ENCODE results near the gene CTSE.

CTSE gene

GRCh38 chr1:206015071-206015470 is 8.6 kb downstream of the CTSE start:
- TF ChIP-seq CTCF (IDR thresholded peaks at IDR 0.05; ENCODE audit: low read depth, low read length), result no peak
- H3K4me3 ChIP-seq (ENCODE audit: low read depth, low read length), result no peak overlapping the region

- no peak overlapping the region for H3K4me3 ChIP-seq (ENCODE audit: low read depth, low read length)
Observed at GRCh38 chr1:206014601-206015000, 9.1 kb downstream of the CTSE start.

GRCh38 chr1:206013026-206013795 is 10.5 kb downstream of the CTSE start:
- TF ChIP-seq CTCF (IDR thresholded peaks at IDR 0.05; ENCODE audit: low read depth, low read length), result no peak
- no peak overlapping the region for H3K4me3 ChIP-seq (ENCODE audit: low read depth, low read length)

More at GRCh38 chr1:206014601-206015000, 9.1 kb downstream of the CTSE start:
- no peak for TF ChIP-seq CTCF (IDR thresholded peaks at IDR 0.05; ENCODE audit: low read depth, low read length)

- no peak overlapping the region for H3K4me3 ChIP-seq (ENCODE audit: low read depth, low read length)
- TF ChIP-seq CTCF (IDR thresholded peaks at IDR 0.05; ENCODE audit: low read depth, low read length), result no peak
Observed at GRCh38 chr1:206012086-206012859, 11.4 kb downstream of the CTSE start.

GRCh38 chr1:206011057-206011456 is 12.6 kb downstream of the CTSE start:
- H3K4me3 ChIP-seq (ENCODE audit: low read depth, low read length), result no peak overlapping the region
- no peak for TF ChIP-seq CTCF (IDR thresholded peaks at IDR 0.05; ENCODE audit: low read depth, low read length)

GRCh38 chr1:206010060-206010459 is 13.6 kb downstream of the CTSE start:
- H3K4me3 ChIP-seq (ENCODE audit: low read depth, low read length), result no peak overlapping the region
- no peak for TF ChIP-seq CTCF (IDR thresholded peaks at IDR 0.05; ENCODE audit: low read depth, low read length)

GRCh38 chr1:206006946-206007345 is 16.7 kb downstream of the CTSE start:
- no peak overlapping the region for H3K4me3 ChIP-seq (ENCODE audit: low read depth, low read length)
- no peak for TF ChIP-seq CTCF (IDR thresholded peaks at IDR 0.05; ENCODE audit: low read depth, low read length)
